H1 (cell line): ENCODE measurements around the gene SERPINE2.

ENCODE experiments used
- EZH2 ChIP-seq: fragments of 200-600 bp; sonication (generic); IDR thresholded peaks from 2 replicates; pipeline ENCODE4 v1.7.1; 2012; ENCODE audit warnings: low read depth, mild to moderate bottlenecking, moderate library complexity, low read length, inconsistent platforms; ENCODE audit not compliant: severe bottlenecking
- PHF8 ChIP-seq: fragments of 200-600 bp; sonication (generic); conservative IDR thresholded peaks from 2 replicates; pipeline ENCODE4 v1.7.1; 2012; ENCODE audit warnings: low read depth, mild to moderate bottlenecking, inconsistent platforms, low read length, moderate library complexity
- POLR2A ChIP-seq, 2 experiments: IDR thresholded peaks; 1 replicate in 1 of 2; 2 replicates in 1 of 2; pipeline ENCODE4 v1.6.1; 2011; ENCODE audit warnings: low read depth in 2 of 2, low read length in 2 of 2, mild to moderate bottlenecking in 2 of 2; ENCODE audit errors: control extremely low read depth in 1 of 2
- RAD21 ChIP-seq, 2 experiments: IDR thresholded peaks in 1 of 2; conservative IDR thresholded peaks in 1 of 2; 2 replicates each; pipeline ENCODE4 v1.6.1; 2011; ENCODE audit warnings: low read depth in 2 of 2, low read length in 2 of 2, improper control_type of control experiment in 1 of 2, inconsistent platforms in 1 of 2, mild to moderate bottlenecking in 1 of 2, moderate library complexity in 1 of 2
- SUZ12 ChIP-seq: fragments of 200-600 bp; sonication (generic); IDR thresholded peaks from 2 replicates; pipeline ENCODE4 v1.6.1; 2012; ENCODE audit warnings: mild to moderate bottlenecking, inconsistent platforms, low read length, moderate library complexity, mixed read lengths
- TF ChIP-seq, protein P1 (sequence below), 3 experiments: IDR thresholded peaks; 1 replicate in 2 of 3; 2 replicates in 1 of 3; pipeline versions ENCODE4 v1.5.1 to v1.6.1; 2011; ENCODE audit warnings: low read length in 3 of 3, mild to moderate bottlenecking in 3 of 3, inconsistent platforms in 2 of 3, low read depth in 1 of 3, moderate library complexity in 1 of 3; ENCODE audit not compliant: insufficient read depth in 1 of 3; ENCODE audit errors: control extremely low read depth in 1 of 3

DNA sequence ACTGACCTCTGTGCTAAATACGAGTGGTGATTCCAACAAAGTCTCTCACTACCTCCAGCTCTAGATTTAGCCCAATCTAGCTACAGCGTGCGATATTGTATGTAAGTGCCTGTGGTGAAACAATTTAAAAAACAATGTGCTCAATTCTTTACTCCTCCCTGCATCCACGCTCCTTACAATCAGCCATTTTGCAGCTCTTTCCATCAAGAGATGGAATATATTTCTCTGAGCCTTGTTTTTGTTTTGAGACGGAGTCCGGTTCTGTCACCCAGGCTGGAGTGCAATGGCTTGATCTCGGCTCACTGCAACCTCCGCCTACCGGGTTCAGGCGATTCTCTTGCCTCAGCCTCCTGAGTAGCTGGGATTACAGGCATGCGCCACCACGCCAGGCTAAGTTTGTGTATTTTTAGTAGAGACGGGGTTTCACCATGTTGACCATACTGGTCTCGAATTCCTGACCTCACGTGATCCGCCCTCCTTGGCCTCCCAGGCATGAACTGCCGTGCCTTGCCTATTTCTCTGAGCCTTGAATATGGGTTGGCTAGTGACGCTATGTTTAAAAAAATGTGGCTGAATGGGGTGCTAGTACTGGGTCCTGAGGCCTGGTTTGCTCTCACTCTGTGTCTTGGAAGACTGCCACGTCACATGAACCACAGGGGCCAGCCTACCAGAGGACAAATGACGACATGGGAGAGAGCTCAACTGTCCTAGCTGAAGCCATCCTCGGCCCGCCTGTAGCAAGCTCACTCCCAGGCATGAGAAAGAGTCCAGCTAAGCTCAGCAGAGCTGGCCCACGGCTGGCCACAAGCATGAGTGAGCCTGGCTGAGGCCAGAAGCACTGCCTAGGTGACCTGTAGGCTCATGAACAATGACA, 108.7 kb downstream of the SERPINE2 start:
- TF ChIP-seq EZH2 (no peak), POLR2A (IDR thresholded peaks at IDR 0.05; ENCODE audit: control extremely low read depth in 1 of 2, low read depth in 2 of 2, low read length in 2 of 2) (no peak), SUZ12 (no peak), PHF8 (no peak), RAD21 (IDR thresholded peaks at IDR 0.05 in 1 of 2, conservative IDR thresholded peaks at IDR 0.05 in 1 of 2; ENCODE audit: low read depth in 2 of 2, low read length in 2 of 2) (no peak)
- TF ChIP-seq, protein P1, sequence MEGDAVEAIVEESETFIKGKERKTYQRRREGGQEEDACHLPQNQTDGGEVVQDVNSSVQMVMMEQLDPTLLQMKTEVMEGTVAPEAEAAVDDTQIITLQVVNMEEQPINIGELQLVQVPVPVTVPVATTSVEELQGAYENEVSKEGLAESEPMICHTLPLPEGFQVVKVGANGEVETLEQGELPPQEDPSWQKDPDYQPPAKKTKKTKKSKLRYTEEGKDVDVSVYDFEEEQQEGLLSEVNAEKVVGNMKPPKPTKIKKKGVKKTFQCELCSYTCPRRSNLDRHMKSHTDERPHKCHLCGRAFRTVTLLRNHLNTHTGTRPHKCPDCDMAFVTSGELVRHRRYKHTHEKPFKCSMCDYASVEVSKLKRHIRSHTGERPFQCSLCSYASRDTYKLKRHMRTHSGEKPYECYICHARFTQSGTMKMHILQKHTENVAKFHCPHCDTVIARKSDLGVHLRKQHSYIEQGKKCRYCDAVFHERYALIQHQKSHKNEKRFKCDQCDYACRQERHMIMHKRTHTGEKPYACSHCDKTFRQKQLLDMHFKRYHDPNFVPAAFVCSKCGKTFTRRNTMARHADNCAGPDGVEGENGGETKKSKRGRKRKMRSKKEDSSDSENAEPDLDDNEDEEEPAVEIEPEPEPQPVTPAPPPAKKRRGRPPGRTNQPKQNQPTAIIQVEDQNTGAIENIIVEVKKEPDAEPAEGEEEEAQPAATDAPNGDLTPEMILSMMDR (IDR thresholded peaks at IDR 0.05; ENCODE audit: control extremely low read depth in 1 of 3, insufficient read depth in 1 of 3, low read depth in 1 of 3, low read length in 3 of 3), result no peak
